ENCODE data around the gene NOXA1. TPM values are rescaled to one million over a fixed set of nuclear protein-coding genes. Genes with fewer than 3 reads are reported as not detected.

NOXA1 gene
- total RNA-seq, 2 donors from 2014 or later = 3.5 to 9.6 TPM

DNA sequence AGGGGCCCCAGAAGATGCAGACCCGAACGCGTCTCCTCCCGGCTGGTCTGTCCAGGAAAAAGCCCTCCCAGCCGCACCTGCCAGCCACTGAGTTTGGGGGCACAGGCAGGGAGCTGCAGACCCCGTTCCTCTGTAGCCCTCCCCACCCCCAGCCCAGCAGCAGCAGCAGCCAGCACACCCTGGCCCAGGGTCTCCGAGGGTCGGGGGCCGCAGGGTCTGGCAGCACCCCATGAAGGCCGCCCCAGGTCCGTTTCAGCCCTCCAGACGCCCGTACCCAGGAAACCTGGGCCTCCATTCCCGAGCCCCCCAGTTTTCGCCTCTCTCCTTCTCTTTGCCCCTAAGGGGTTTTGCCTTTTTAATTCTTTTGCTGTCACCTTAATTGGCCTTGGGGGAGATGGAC, 19.9 kb upstream of the NOXA1 start:
- H3K36me3 ChIP-seq = no peaks in the 10 kb centered on the region
- H3K4me3 ChIP-seq = no peak overlapping the region
- peaks cover 11 to 17% of the 10 kb centered on the region in 2 donors for H3K4me1 ChIP-seq (ENCODE audit: control insufficient read depth in 1 of 2, low read depth in 2 of 2)
- H3K27me3 ChIP-seq (replicated peaks; ENCODE audit: insufficient read depth) = no peaks in the 10 kb centered on the region
- ATAC-seq (ENCODE audit: insufficient number of reproducible peaks, low FRiP score, low read depth) (no peak), DNase-seq (ENCODE audit: low spot score) (no peak)
- TF ChIP-seq CTCF (IDR thresholded peaks at IDR 0.05) = no peak
- H3K27ac ChIP-seq = no peak overlapping the region
- no peaks in the 10 kb centered on the region for H3K9me3 ChIP-seq

DNA sequence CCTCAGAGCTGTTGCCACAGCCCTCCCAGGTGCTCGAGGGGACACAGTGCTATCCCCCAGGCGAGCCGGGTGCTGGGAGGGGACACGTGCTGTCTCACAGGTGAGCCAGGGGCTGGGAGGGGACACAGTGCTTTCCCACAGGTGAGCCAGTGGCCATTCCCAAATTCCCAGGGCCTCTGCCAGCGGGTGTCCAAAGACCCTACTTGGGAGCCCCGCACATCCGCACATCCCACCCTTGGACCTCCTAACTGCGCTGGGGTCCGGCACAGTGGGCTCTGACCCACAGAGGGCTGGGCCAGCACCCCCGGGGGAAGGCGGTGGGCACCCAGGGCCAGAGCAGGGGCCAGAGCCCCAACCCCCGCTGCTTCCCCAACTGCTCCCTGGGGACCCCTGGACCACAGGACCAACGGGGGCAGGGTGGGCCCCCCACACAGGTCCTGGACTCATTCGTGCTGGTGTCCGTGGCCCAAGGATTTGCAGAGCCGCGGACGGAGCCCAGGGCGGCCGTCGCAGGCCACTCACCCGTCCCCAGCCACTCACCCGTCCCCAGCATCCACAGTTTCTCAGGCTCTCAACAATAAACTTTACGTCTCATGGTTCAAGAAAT, 18.1 kb upstream of the NOXA1 start:
- DNase-seq (ENCODE audit: low spot score) = no peak

GRCh38 chr9:137405677-137406081, 17.5 kb upstream of the NOXA1 start:
- Histone ChIP-seq H3K4me1 (ENCODE audit: control insufficient read depth in 1 of 2, low read depth in 2 of 2) (peaks cover 13 to 19% of the 10 kb centered on the region in 2 donors), H3K4me3 (no peak overlapping the region), H3K27me3 (replicated peaks; ENCODE audit: insufficient read depth) (no peaks in the 10 kb centered on the region), H3K36me3 (no peaks in the 10 kb centered on the region), H3K9me3 (no peaks in the 10 kb centered on the region), H3K27ac (no peak overlapping the region)
- no peak for TF ChIP-seq CTCF (IDR thresholded peaks at IDR 0.05)
- ATAC-seq (ENCODE audit: insufficient number of reproducible peaks, low FRiP score, low read depth) (no peak), DNase-seq (ENCODE audit: low spot score) (no peak)

More for the DNA sequence above, 18.1 kb upstream of the NOXA1 start:
- Histone ChIP-seq H3K4me3 (no peak overlapping the region), H3K27ac (no peak overlapping the region), H3K36me3 (no peaks in the 10 kb centered on the region), H3K9me3 (no peaks in the 10 kb centered on the region), H3K27me3 (replicated peaks; ENCODE audit: insufficient read depth) (no peaks in the 10 kb centered on the region), H3K4me1 (ENCODE audit: control insufficient read depth in 1 of 2, low read depth in 2 of 2) (peaks cover 11 to 17% of the 10 kb centered on the region in 2 donors)
- TF ChIP-seq CTCF (IDR thresholded peaks at IDR 0.05) = no peak
- no peak for ATAC-seq (ENCODE audit: insufficient number of reproducible peaks, low FRiP score, low read depth)

DNA sequence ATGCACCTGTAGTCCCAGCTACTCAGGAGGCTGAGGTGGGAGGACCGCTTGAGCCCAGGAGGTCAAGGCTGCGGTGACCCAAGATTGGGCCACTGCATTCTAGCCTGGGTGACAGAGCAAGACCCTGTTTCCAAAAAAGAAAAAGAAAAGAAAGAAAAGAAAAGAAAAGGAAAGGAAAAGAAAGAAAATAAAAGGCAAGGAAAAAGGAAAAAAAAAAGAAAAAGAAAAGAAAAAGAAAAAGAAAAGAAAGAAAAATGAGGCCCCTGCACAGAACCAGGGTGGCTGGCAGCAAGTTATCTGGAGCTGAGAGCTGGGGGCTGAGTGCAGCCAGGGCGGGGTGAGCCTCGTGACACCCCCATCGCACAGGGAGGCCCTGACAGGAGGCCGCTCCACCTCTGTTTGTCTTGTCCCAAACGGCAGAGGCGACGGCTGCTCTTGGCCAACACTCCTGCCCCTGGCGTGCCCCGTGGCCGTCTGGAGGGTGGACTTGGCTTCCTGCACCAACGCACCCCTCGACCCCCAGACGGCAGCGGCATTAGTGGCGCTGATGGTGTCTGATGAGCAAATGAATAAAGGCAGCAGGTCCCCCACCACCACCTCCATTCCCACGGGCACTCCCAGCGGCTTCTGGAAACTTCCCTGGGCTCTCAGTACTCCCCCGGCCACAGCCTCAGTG, 17.0 kb upstream of the NOXA1 start:
- H3K27ac ChIP-seq = no peak overlapping the region
- H3K4me3 ChIP-seq = peak overlapping the region; percentile 67
- no peaks in the 10 kb centered on the region for H3K27me3 ChIP-seq (replicated peaks; ENCODE audit: insufficient read depth)
- no peaks in the 10 kb centered on the region for H3K9me3 ChIP-seq
- TF ChIP-seq CTCF (IDR thresholded peaks at IDR 0.05) = no peak
- ATAC-seq (ENCODE audit: insufficient number of reproducible peaks, low FRiP score, low read depth) (no peak), DNase-seq (ENCODE audit: low spot score) (no peak)
- peaks cover 18 to 24% of the 10 kb centered on the region in 2 donors for H3K4me1 ChIP-seq (ENCODE audit: control insufficient read depth in 1 of 2, low read depth in 2 of 2)
- no peaks in the 10 kb centered on the region for H3K36me3 ChIP-seq

GRCh38 chr9:137406876-137407589, 16.2 kb upstream of the NOXA1 start:
- Histone ChIP-seq H3K36me3 (no peaks in the 10 kb centered on the region), H3K27me3 (replicated peaks; ENCODE audit: insufficient read depth) (no peaks in the 10 kb centered on the region), H3K27ac (no peak overlapping the region), H3K4me3 (peak overlapping the region; percentile 67), H3K9me3 (no peaks in the 10 kb centered on the region), H3K4me1 (ENCODE audit: control insufficient read depth in 1 of 2, low read depth in 2 of 2) (peaks cover 23 to 30% of the 10 kb centered on the region in 2 donors)
- ATAC-seq (ENCODE audit: insufficient number of reproducible peaks, low FRiP score, low read depth) (no peak), DNase-seq (ENCODE audit: low spot score) (no peak)
- peak; percentile 80 for TF ChIP-seq CTCF (IDR thresholded peaks at IDR 0.05)
